Measurements from ENCODE around the gene WDR87. TPM values are rescaled to one million over a fixed set of nuclear protein-coding genes. Genes with fewer than 3 reads are reported as not detected.

Gene WDR87
- total and polyA plus RNA-seq, 10 of the 15 experiments (the other 5 are each of a cell fraction or from before 2014, with no cell fraction given) = not detected

- TF ChIP-seq REST (IDR thresholded peaks at IDR 0.05; ENCODE audit: low read depth, low read length) = no peak
- no peak for TF ChIP-seq TCF7 (IDR thresholded peaks at IDR 0.05; ENCODE audit: borderline replicate concordance)
- no peak for TF ChIP-seq STAT1 (conservative IDR thresholded peaks at IDR 0.05)
- TF ChIP-seq SIX5 (IDR thresholded peaks at IDR 0.05; ENCODE audit: low read depth, low read length, severe bottlenecking) = no peak
- TF ChIP-seq TAF1 (IDR thresholded peaks at IDR 0.05; ENCODE audit: borderline replicate concordance, low read depth, low read length) = no peak
- no peak for TF ChIP-seq PRDM15 (CRISPR knock-in tag; IDR thresholded peaks at IDR 0.05)
- peak; percentile 49 for TF ChIP-seq MYC (IDR thresholded peaks at IDR 0.05; ENCODE audit: insufficient read depth, insufficient read length, insufficient replicate concordance, low read length, severe bottlenecking)
- TF ChIP-seq HDAC6 (IDR thresholded peaks at IDR 0.05; ENCODE audit: unreplicated experiment) = no peak
- TF ChIP-seq EP300 (IDR thresholded peaks at IDR 0.05; ENCODE audit: borderline replicate concordance in 1 of 2, control insufficient read depth in 1 of 2, low read depth in 2 of 2, low read length in 2 of 2) = no peak
- no peak for TF ChIP-seq HDGF (IDR thresholded peaks at IDR 0.05)
- 0 out of 6 replicates have a peak, but pooled peaks of 1 of the 3 experiments have one; percentile 10 for TF ChIP-seq CTCF (IDR thresholded peaks at IDR 0.05 in 2 of 3, conservative IDR thresholded peaks at IDR 0.05 in 1 of 3; ENCODE audit: control insufficient read depth in 2 of 3, extremely low read depth in 1 of 3, insufficient read depth in 1 of 3, low read depth in 3 of 3, low read length in 3 of 3)
- peak; percentile 41; the same call in 1 of the 2 replicates for TF ChIP-seq ZNF687 (IDR thresholded peaks at IDR 0.05)
Measured at GRCh38 chr19:37931881-37932655, 25.7 kb upstream of the WDR87 start (continued).
